Caco-2 (cell line): Measurements from ENCODE around the gene TTLL11. TPM values are rescaled to one million over a fixed set of nuclear protein-coding genes. Genes with fewer than 3 reads are reported as not detected.

Experiments
- BruUV-seq: library from RNA; stranded (reverse); fragments of 400-500 nt; replicated peaks from 2 replicates; lab custom pipeline; 2021; lab: Mats Ljungman, UMichigan
- CTCF ChIA-PET: fragments of 300-600 bp; sonication (Branson Sonifier 250); formaldehyde crosslinking; loops from one replicate; lab custom pipeline; 2022; ENCODE audit warnings: antibody characterized with exemption; lab: Charles Lee
- POLR2A ChIA-PET: fragments of 300-600 bp; sonication (Branson Sonifier 250); formaldehyde crosslinking; loops from one replicate; lab custom pipeline; 2022; ENCODE audit warnings: antibody characterized with exemption; lab: Charles Lee
- DNase-seq, 2 experiments: peaks; one replicate each; pipeline versions ENCODE4 v3.0.0 to v3.0.0-alpha.2; 2020 to 2022
- H3K27me3 ChIP-seq: replicated peaks from 2 replicates; pipeline ENCODE4 v1.6.0; 2011; ENCODE audit warnings: low read length; ENCODE audit not compliant: control insufficient read depth, insufficient read depth
- H3K36me3 ChIP-seq: 2 replicates; pipeline ENCODE4 v1.5.1; 2011; ENCODE audit warnings: low read length; ENCODE audit not compliant: control insufficient read depth, insufficient read depth
- H3K4me1 ChIP-seq: fragments of 250-450 bp; sonication (Bioruptor Pico); 2 replicates; pipeline ENCODE4 v1.5.1; 2020; ENCODE audit warnings: mild to moderate bottlenecking
- H3K4me3 ChIP-seq: 2 replicates; pipeline ENCODE4 v1.5.1; 2011; ENCODE audit warnings: low read depth, mild to moderate bottlenecking, control low read depth, low read length
- H3K9me3 ChIP-seq: fragments of 250-450 bp; sonication (Bioruptor Pico); 2 replicates; pipeline ENCODE4 v1.5.1; 2020; ENCODE audit warnings: mild to moderate bottlenecking, moderate library complexity
- H3K27ac Mint-ChIP-seq: one replicate; pipeline ENCODE4 v1.8.0; 2022; ENCODE audit warnings: mixed read lengths; ENCODE audit not compliant: unreplicated experiment
- H3K27me3 Mint-ChIP-seq: one replicate; pipeline ENCODE4 v1.8.0; 2022; ENCODE audit warnings: mixed read lengths; ENCODE audit not compliant: insufficient read depth, unreplicated experiment
- H3K36me3 Mint-ChIP-seq: one replicate; pipeline ENCODE4 v1.8.0; 2022; ENCODE audit warnings: mild to moderate bottlenecking, mixed read lengths; ENCODE audit not compliant: insufficient read depth, unreplicated experiment
- H3K4me1 Mint-ChIP-seq: one replicate; pipeline ENCODE4 v1.8.0; 2022; ENCODE audit warnings: low read depth, mixed read lengths; ENCODE audit not compliant: unreplicated experiment
- H3K4me3 Mint-ChIP-seq: one replicate; pipeline ENCODE4 v1.8.0; 2022; ENCODE audit warnings: mild to moderate bottlenecking, moderate library complexity, mixed read lengths; ENCODE audit not compliant: unreplicated experiment
- H3K9me3 Mint-ChIP-seq: one replicate; pipeline ENCODE4 v1.8.0; 2022; ENCODE audit warnings: mixed read lengths; ENCODE audit not compliant: unreplicated experiment
- intact Hi-C: fragments of 100-400 bp; cut with micrococcal nuclease; formaldehyde crosslinking; loops from one replicate; pipeline ENCODE4 v1.10.0; 2022; ENCODE audit not compliant: unreplicated experiment
- total RNA-seq: library from RNA; stranded (reverse); gene quantifications from 2 replicates; pipeline ENCODE4 v1.2.3, GENCODE V29; 2022
- TF ChIP-seq, protein P1 (sequence below), 2 experiments: fragments of 200-600 bp in 1 of 2; IDR thresholded peaks; 1 replicate in 1 of 2; 2 replicates in 1 of 2; pipeline versions ENCODE4 v1.5.1 to v1.8.0; 2011 to 2022; ENCODE audit warnings: antibody characterized with exemption in 1 of 2, control low read depth in 1 of 2, inconsistent platforms in 1 of 2, low read depth in 1 of 2, low read length in 1 of 2, mild to moderate bottlenecking in 1 of 2, moderate library complexity in 1 of 2; ENCODE audit not compliant: insufficient read depth in 1 of 2, severe bottlenecking in 1 of 2, unreplicated experiment in 1 of 2

Gene TTLL11
- total RNA-seq, 1 experiment from 2014 or later: 4.4 TPM

DNA sequence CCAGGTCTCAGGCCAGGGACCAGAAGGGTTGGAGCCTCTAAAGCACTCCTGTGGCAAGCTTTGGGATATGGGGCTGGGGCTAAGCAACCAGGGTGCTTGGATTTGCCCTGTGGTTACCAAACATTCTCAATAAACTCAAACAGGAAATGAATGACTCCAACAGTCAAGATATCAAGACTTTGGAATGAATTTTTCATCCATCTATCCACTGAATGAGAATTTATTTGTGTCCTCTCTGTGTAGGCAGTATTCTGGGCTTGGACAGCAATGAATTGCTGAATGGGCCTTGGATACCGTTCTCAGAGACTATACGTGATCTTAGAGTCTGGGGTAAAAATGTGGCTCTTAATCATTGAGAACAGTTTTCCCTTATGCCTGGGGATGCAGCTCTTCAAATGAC is 229.2 kb downstream of the TTLL11 start:
- Mint-ChIP-seq H3K9me3 (no peaks in the 10 kb centered on the region), H3K27ac (no peak overlapping the region), H3K36me3 (no peaks in the 10 kb centered on the region), H3K4me1 (no peaks in the 10 kb centered on the region), H3K4me3 (no peak overlapping the region), H3K27me3 (peaks cover 19% of the 10 kb centered on the region)
- BruUV-seq: no TSS peak
- CTCF ChIA-PET: no interaction called here
- POLR2A ChIA-PET: no interaction called here
- no peak for DNase-seq
- intact Hi-C loops: no loop called here
- no peaks in the 10 kb centered on the region for H3K27me3 ChIP-seq
- H3K4me3 ChIP-seq: no peak overlapping the region
- TF ChIP-seq, protein P1, sequence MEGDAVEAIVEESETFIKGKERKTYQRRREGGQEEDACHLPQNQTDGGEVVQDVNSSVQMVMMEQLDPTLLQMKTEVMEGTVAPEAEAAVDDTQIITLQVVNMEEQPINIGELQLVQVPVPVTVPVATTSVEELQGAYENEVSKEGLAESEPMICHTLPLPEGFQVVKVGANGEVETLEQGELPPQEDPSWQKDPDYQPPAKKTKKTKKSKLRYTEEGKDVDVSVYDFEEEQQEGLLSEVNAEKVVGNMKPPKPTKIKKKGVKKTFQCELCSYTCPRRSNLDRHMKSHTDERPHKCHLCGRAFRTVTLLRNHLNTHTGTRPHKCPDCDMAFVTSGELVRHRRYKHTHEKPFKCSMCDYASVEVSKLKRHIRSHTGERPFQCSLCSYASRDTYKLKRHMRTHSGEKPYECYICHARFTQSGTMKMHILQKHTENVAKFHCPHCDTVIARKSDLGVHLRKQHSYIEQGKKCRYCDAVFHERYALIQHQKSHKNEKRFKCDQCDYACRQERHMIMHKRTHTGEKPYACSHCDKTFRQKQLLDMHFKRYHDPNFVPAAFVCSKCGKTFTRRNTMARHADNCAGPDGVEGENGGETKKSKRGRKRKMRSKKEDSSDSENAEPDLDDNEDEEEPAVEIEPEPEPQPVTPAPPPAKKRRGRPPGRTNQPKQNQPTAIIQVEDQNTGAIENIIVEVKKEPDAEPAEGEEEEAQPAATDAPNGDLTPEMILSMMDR (IDR thresholded peaks at IDR 0.05; ENCODE audit: insufficient read depth in 1 of 2, low read depth in 1 of 2, low read length in 1 of 2, severe bottlenecking in 1 of 2, unreplicated experiment in 1 of 2): no peak
- no peaks in the 10 kb centered on the region for H3K9me3 ChIP-seq
- no peaks in the 10 kb centered on the region for H3K36me3 ChIP-seq
- no peaks in the 10 kb centered on the region for H3K4me1 ChIP-seq

DNA sequence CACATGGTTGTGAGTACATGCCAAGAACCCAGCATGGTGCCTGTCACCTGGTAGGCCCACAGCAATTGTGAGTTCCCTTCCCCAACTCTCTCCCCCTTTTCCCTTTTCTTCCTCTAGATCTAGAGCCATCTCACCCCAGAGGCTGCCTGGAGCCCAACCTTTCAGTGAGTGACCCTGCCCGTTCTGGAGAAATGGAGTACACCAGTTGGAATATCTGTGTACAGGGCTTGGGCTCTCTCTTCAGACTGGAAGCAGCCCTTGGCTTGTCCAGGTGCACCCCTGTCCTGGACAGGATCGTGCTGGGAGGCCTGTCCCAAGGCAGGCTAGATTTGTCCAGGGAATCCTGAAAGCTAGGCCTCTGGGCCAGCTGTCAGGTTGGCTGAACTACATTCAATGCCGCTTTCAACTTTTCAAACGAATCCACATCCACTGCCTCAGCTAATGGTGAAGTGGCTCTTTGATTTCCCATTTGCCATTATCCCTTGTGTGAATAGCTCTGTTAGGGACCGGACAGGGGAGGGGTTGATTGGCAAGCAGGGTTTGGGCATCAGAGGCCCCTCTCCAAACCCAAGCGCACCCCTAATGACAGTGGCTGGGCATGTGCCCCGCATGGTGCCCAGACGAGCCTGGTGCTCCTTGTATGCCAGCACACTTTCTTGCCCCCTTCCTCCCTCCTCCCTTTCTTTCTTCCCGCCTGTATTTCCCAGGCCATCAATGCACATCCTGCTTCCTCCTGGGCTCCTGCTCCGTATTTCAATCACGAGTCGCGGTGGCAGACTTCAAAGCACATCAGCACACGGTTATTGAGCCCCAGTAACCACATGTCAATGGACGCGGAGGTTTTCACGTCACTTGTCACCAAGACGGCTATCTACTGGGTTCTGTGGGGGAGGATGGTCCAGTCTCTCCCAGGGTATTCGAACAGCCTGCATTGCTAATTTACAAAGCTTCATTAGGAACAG is 230.5 kb downstream of the TTLL11 start:
- TF ChIP-seq, protein P1 (IDR thresholded peaks at IDR 0.05; ENCODE audit: insufficient read depth in 1 of 2, low read depth in 1 of 2, low read length in 1 of 2, severe bottlenecking in 1 of 2, unreplicated experiment in 1 of 2): no peak
- intact Hi-C loops: no loop called here
- ChIA-PET CTCF (interaction anchor here (1.0 to 2.2 kb wide), 2 partner anchors 8 to 176 kb away, joined by 3 to 12 read pairs; no protein-coding TSS in a partner anchor), POLR2A (no interaction called here)
- Mint-ChIP-seq H3K27me3 (peaks cover 19% of the 10 kb centered on the region), H3K9me3 (no peaks in the 10 kb centered on the region), H3K36me3 (no peaks in the 10 kb centered on the region), H3K27ac (no peak overlapping the region), H3K4me3 (no peak overlapping the region), H3K4me1 (no peaks in the 10 kb centered on the region)
- DNase-seq: no peak
- Histone ChIP-seq H3K9me3 (no peaks in the 10 kb centered on the region), H3K4me3 (no peak overlapping the region), H3K36me3 (no peaks in the 10 kb centered on the region), H3K4me1 (no peaks in the 10 kb centered on the region), H3K27me3 (no peaks in the 10 kb centered on the region)
- no TSS peak for BruUV-seq

- H3K4me1 ChIP-seq: no peaks in the 10 kb centered on the region
- H3K27me3 Mint-ChIP-seq: peaks cover 14% of the 10 kb centered on the region
- H3K9me3 ChIP-seq: no peaks in the 10 kb centered on the region
- intact Hi-C loops: loop anchor here (1.0 kb wide), 3 partner anchors 117 to 226 kb away; no protein-coding TSS in a partner anchor
- H3K4me1 Mint-ChIP-seq: no peaks in the 10 kb centered on the region
- H3K27me3 ChIP-seq: no peaks in the 10 kb centered on the region
- TF ChIP-seq, protein P1 (IDR thresholded peaks at IDR 0.05; ENCODE audit: insufficient read depth in 1 of 2, low read depth in 1 of 2, low read length in 1 of 2, severe bottlenecking in 1 of 2, unreplicated experiment in 1 of 2): peak; percentile 58 to 89
- no peaks in the 10 kb centered on the region for H3K36me3 ChIP-seq
- peak; percentile 68 to 69 for DNase-seq
- no TSS peak for BruUV-seq
- H3K4me3 Mint-ChIP-seq: no peak overlapping the region
- no peak overlapping the region for H3K4me3 ChIP-seq
- no peaks in the 10 kb centered on the region for H3K36me3 Mint-ChIP-seq
- no peak overlapping the region for H3K27ac Mint-ChIP-seq
- CTCF ChIA-PET: interaction anchor here (0.6 to 2.2 kb wide), 9 partner anchors 8 to 707 kb away, joined by 3 to 12 read pairs (median 4); no protein-coding TSS in a partner anchor
- POLR2A ChIA-PET: no interaction called here
- H3K9me3 Mint-ChIP-seq: no peaks in the 10 kb centered on the region
These were observed 231.5 kb downstream of the TTLL11 start for GRCh38 chr9:121861501-121862180.
